Middle frontal gyrus (tissue), 1 donor: Measurements from ENCODE around the gene ADAM23.

Source experiments
- DNase-seq: peaks from one replicate; pipeline ENCODE4 v3.0.0-alpha.2; 2015; ENCODE audit warnings: low spot score; ENCODE audit errors: extremely low spot score

Gene ADAM23

GRCh38 chr2:206635015-206635414 is 191.7 kb downstream of the ADAM23 start:
- no peak for DNase-seq

GRCh38 chr2:206639636-206640035 is 196.3 kb downstream of the ADAM23 start:
- no peak for DNase-seq

- DNase-seq, result no peak
Measured at GRCh38 chr2:206641226-206641625, 197.9 kb downstream of the ADAM23 start.

- DNase-seq, result no peak
Measured at GRCh38 chr2:206642075-206643025, 199.0 kb downstream of the ADAM23 start, which contains the start of gene FAM237A. FAM237A (plus strand) TSS chr2:206642487; CDS start chr2:206644237, 1,750 bp downstream.

- no peak for DNase-seq
Measured at GRCh38 chr2:206647985-206648384, 204.7 kb downstream of the ADAM23 start.

- no peak for DNase-seq
Measured at GRCh38 chr2:206657087-206657486, 213.8 kb downstream of the ADAM23 start.

- DNase-seq, result no peak
Measured at GRCh38 chr2:206665251-206665650, 221.9 kb downstream of the ADAM23 start.
